Measurements from ENCODE around the gene MTRF1.

MTRF1 gene

DNA sequence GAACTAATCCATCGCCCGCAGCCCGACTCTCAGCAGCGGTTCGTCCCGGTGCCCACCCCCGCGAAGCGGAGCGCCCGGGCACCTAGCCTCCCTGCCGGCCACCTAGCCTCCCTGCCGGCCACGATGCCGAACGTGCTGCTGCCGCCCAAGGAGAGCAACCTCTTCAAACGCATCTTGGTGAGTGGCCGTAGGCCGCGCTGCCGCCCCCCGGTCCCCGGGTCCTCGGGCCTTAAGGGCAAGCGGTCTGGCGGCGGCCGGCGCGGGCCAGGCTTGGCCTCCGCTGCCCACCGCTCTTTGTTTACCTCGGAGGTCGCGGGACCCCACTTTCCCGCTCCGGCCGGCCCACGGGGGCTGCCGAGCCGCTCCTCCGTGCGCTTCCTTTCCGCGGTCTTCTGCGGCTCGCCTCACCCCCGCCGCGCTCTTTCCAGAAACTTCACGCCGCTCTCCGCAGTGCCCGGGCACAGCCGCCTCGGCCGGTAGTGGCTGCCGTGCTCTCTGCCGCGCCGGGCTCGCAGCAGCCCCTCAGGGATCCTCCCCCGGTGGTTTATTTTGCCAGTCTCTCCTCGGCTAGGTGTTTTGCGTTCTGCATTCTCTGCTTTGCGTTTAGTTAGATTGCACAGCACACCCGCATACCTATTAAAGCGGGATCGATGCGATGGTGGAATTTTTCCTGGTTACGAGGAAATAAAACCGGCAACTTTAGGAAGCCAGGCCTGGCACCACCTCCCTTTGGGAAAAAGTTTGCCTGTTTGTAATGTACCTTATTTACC is 48.2 kb upstream of the MTRF1 start:
- H3K79me2 ChIP-seq (ENCODE audit: insufficient read depth, low read length) = peaks cover 59% of the 10 kb centered on the region
- H4K20me1 ChIP-seq (ENCODE audit: insufficient read depth, low read length, poor library complexity, severe bottlenecking) = peaks cover 50% of the 10 kb centered on the region
- H3K4me3 ChIP-seq (ENCODE audit: low read length, poor library complexity, severe bottlenecking) = peak overlapping the region; percentile 90
- H3K9me3 ChIP-seq (ENCODE audit: insufficient read depth, low read depth, low read length) = no peaks in the 10 kb centered on the region
- no peaks in the 10 kb centered on the region for H3K36me3 ChIP-seq (ENCODE audit: insufficient read depth, low read length)
- no peaks in the 10 kb centered on the region for H3K27me3 ChIP-seq (ENCODE audit: insufficient read depth, low read length, poor library complexity, severe bottlenecking)
- H3K9me2 ChIP-seq (replicated peaks; ENCODE audit: low read depth, low read length) = no peaks in the 10 kb centered on the region
- peak overlapping the region; percentile 98 for H2AFZ ChIP-seq (ENCODE audit: low read length)
- TF ChIP-seq CTCF (conservative IDR thresholded peaks at IDR 0.05; ENCODE audit: low read length) (no peak), EZH2phosphoT487 (IDR thresholded peaks at IDR 0.05; ENCODE audit: borderline replicate concordance) (no peak)
- no peaks in the 10 kb centered on the region for H3F3A ChIP-seq (ENCODE audit: low read depth)
- H3K9ac ChIP-seq (ENCODE audit: low read depth, low read length, poor library complexity, severe bottlenecking) = peak overlapping the region; percentile 83
- peaks cover 31% of the 10 kb centered on the region for H3K4me1 ChIP-seq (ENCODE audit: insufficient read depth, low read length, poor library complexity, severe bottlenecking)
- H3K4me2 ChIP-seq (ENCODE audit: low read depth, low read length, poor library complexity, severe bottlenecking) = peak overlapping the region; percentile 77

GRCh38 chr13:41310963-41311405 is 47.6 kb upstream of the MTRF1 start, which contains the start of gene NAA16:
Gene NAA16, plus strand, starts transcription at chr13:41311267. Its CDS starts 262 bp downstream, at chr13:41311529.
- no peaks in the 10 kb centered on the region for H3F3A ChIP-seq (ENCODE audit: low read depth)
- no peaks in the 10 kb centered on the region for H3K36me3 ChIP-seq (ENCODE audit: insufficient read depth, low read length)
- peaks cover 28% of the 10 kb centered on the region for H3K4me1 ChIP-seq (ENCODE audit: insufficient read depth, low read length, poor library complexity, severe bottlenecking)
- H3K9me2 ChIP-seq (replicated peaks; ENCODE audit: low read depth, low read length) = no peaks in the 10 kb centered on the region
- H3K4me2 ChIP-seq (ENCODE audit: low read depth, low read length, poor library complexity, severe bottlenecking) = peak within 1 kb of the TSS; percentile 77
- H3K9me3 ChIP-seq (ENCODE audit: insufficient read depth, low read depth, low read length) = no peaks in the 10 kb centered on the region
- TF ChIP-seq EZH2phosphoT487 (IDR thresholded peaks at IDR 0.05; ENCODE audit: borderline replicate concordance) (no peak), CTCF (conservative IDR thresholded peaks at IDR 0.05; ENCODE audit: low read length) (no peak)
- peak within 1 kb of the TSS; percentile 83 for H3K9ac ChIP-seq (ENCODE audit: low read depth, low read length, poor library complexity, severe bottlenecking)
- H4K20me1 ChIP-seq (ENCODE audit: insufficient read depth, low read length, poor library complexity, severe bottlenecking) = peaks cover 47% of the 10 kb centered on the region
- H2AFZ ChIP-seq (ENCODE audit: low read length) = peak within 1 kb of the TSS; percentile 98
- no peaks in the 10 kb centered on the region for H3K27me3 ChIP-seq (ENCODE audit: insufficient read depth, low read length, poor library complexity, severe bottlenecking)
- H3K79me2 ChIP-seq (ENCODE audit: insufficient read depth, low read length) = peaks cover 53% of the 10 kb centered on the region
- peak within 1 kb of the TSS; percentile 90 for H3K4me3 ChIP-seq (ENCODE audit: low read length, poor library complexity, severe bottlenecking)

- no peaks in the 10 kb centered on the region for H3K36me3 ChIP-seq (ENCODE audit: insufficient read depth, low read length)
- peaks cover 18% of the 10 kb centered on the region for H4K20me1 ChIP-seq (ENCODE audit: insufficient read depth, low read length, poor library complexity, severe bottlenecking)
- no peaks in the 10 kb centered on the region for H3K27me3 ChIP-seq (ENCODE audit: insufficient read depth, low read length, poor library complexity, severe bottlenecking)
- no peak overlapping the region for H3K4me2 ChIP-seq (ENCODE audit: low read depth, low read length, poor library complexity, severe bottlenecking)
- H2AFZ ChIP-seq (ENCODE audit: low read length) = no peak overlapping the region
- TF ChIP-seq CTCF (conservative IDR thresholded peaks at IDR 0.05; ENCODE audit: low read length) (no peak), EZH2phosphoT487 (IDR thresholded peaks at IDR 0.05; ENCODE audit: borderline replicate concordance) (no peak)
- no peaks in the 10 kb centered on the region for H3K9me3 ChIP-seq (ENCODE audit: insufficient read depth, low read depth, low read length)
- no peak overlapping the region for H3K4me3 ChIP-seq (ENCODE audit: low read length, poor library complexity, severe bottlenecking)
- H3K79me2 ChIP-seq (ENCODE audit: insufficient read depth, low read length) = peaks cover 24% of the 10 kb centered on the region
- peaks cover 5% of the 10 kb centered on the region for H3K4me1 ChIP-seq (ENCODE audit: insufficient read depth, low read length, poor library complexity, severe bottlenecking)
- H3F3A ChIP-seq (ENCODE audit: low read depth) = no peaks in the 10 kb centered on the region
- no peak overlapping the region for H3K9ac ChIP-seq (ENCODE audit: low read depth, low read length, poor library complexity, severe bottlenecking)
- no peaks in the 10 kb centered on the region for H3K9me2 ChIP-seq (replicated peaks; ENCODE audit: low read depth, low read length)
Observed at GRCh38 chr13:41307884-41308640, 44.7 kb upstream of the MTRF1 start.
